HL-60/S4 (cell line): ENCODE measurements around the gene ABHD17B.

Experiments
- in situ Hi-C: fragments of 300-500 bp; cut with MboI; formaldehyde crosslinking; loops from 2 replicates; pipeline ENCODE4 v1.14.3; 2022; ENCODE audit warnings: low sequenced_read_pairs

The ABHD17B gene

GRCh38 chr9:71879644-71880174 is 31.3 kb downstream of the ABHD17B start:
- in situ Hi-C loops = no loop called here

- in situ Hi-C loops = no loop called here
Observed at GRCh38 chr9:71878327-71879274, 32.4 kb downstream of the ABHD17B start.

- in situ Hi-C loops = no loop called here
Observed at GRCh38 chr9:71876829-71877228, 34.2 kb downstream of the ABHD17B start.

GRCh38 chr9:71876106-71876505 is 34.9 kb downstream of the ABHD17B start:
- in situ Hi-C loops = no loop called here

GRCh38 chr9:71875345-71875744 is 35.6 kb downstream of the ABHD17B start:
- in situ Hi-C loops = no loop called here

- in situ Hi-C loops = no loop called here
Observed at GRCh38 chr9:71863631-71864030, 47.4 kb downstream of the ABHD17B start.

GRCh38 chr9:71861618-71862017 is 49.4 kb downstream of the ABHD17B start:
- in situ Hi-C loops = no loop called here

- in situ Hi-C loops = no loop called here
Observed at GRCh38 chr9:71859939-71860338, 51.1 kb downstream of the ABHD17B start.

- in situ Hi-C loops = no loop called here
Observed at GRCh38 chr9:71858812-71859211, 52.2 kb downstream of the ABHD17B start.

GRCh38 chr9:71858102-71858798 is 52.7 kb downstream of the ABHD17B start:
- in situ Hi-C loops = no loop called here

- in situ Hi-C loops = no loop called here
Observed at GRCh38 chr9:71857159-71857558, 53.8 kb downstream of the ABHD17B start.

GRCh38 chr9:71854811-71855210 is 56.2 kb downstream of the ABHD17B start:
- in situ Hi-C loops = no loop called here

GRCh38 chr9:71853084-71853483 is 57.9 kb downstream of the ABHD17B start:
- in situ Hi-C loops = no loop called here

- in situ Hi-C loops = no loop called here
Observed at GRCh38 chr9:71850996-71851395, 60.0 kb downstream of the ABHD17B start.

GRCh38 chr9:71847892-71848291 is 63.1 kb downstream of the ABHD17B start:
- in situ Hi-C loops = no loop called here

GRCh38 chr9:71844808-71845207 is 66.2 kb downstream of the ABHD17B start:
- in situ Hi-C loops = no loop called here

- in situ Hi-C loops = no loop called here
Observed at GRCh38 chr9:71839668-71840067, 71.3 kb downstream of the ABHD17B start.

GRCh38 chr9:71835596-71835995 is 75.4 kb downstream of the ABHD17B start:
- in situ Hi-C loops = no loop called here

- in situ Hi-C loops = no loop called here
Observed at GRCh38 chr9:71830929-71831328, 80.1 kb downstream of the ABHD17B start.

GRCh38 chr9:71830153-71830552 is 80.8 kb downstream of the ABHD17B start:
- in situ Hi-C loops = no loop called here

- in situ Hi-C loops = no loop called here
Observed at GRCh38 chr9:71826279-71826678, 84.7 kb downstream of the ABHD17B start.

GRCh38 chr9:71824257-71824656 is 86.7 kb downstream of the ABHD17B start:
- in situ Hi-C loops = loop anchor here (25.0 kb wide), 1 partner anchor 438 kb away; no protein-coding TSS in a partner anchor
